Measurements from ENCODE around the gene SUN2. TPM values are rescaled to one million over a fixed set of nuclear protein-coding genes. Genes with fewer than 3 reads are reported as not detected.

Gene SUN2
- total RNA-seq, 1 donor from 2014 or later: 896 TPM

DNA sequence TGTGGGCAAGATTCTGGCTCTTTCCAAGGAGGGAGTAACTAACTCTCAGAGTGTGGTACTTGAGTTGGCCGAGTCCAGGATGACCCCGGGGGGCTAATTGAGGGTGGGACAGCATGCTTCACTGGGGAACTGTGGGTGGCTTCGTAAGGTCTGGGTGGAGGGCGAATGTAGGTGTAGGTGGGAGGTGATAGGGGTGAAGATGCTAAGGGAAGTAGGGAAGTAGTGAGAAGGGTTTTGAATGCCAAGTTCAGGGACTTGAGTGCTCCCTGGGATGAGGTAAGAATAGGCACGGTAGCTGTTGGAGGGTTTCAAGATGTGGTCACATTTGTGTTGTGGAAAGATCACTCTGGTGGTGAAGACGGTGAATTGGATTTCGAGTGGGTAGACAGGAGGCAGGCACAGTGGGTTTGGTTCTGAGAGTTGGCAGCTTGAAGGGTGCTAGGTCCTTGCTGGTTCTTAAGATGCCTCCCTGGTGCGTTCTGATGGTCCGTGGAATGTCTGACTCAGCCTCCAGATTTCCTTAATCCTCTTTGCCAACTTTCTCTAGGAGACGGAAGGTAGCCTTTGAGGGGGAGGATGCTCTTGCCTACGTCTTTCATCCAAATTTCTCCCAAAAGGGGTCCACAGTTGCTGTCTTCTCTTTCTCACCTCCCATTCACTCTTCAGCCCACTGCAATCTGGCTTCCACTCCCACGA is 40.6 kb upstream of the SUN2 start:
- Histone ChIP-seq H3K9me3 (no peaks in the 10 kb centered on the region), H3K27ac (no peak overlapping the region), H3K27me3 (no peaks in the 10 kb centered on the region), H3K36me3 (no peaks in the 10 kb centered on the region), H3K4me1 (peaks cover 0 to 3% of the 10 kb centered on the region in 2 donors), H3K4me3 (no peak overlapping the region)
- intact Hi-C loops (cut with DNase I): no loop called here
- DNase-seq (ENCODE audit: low spot score in 2 of 2): no peak
- TF ChIP-seq, protein P1, sequence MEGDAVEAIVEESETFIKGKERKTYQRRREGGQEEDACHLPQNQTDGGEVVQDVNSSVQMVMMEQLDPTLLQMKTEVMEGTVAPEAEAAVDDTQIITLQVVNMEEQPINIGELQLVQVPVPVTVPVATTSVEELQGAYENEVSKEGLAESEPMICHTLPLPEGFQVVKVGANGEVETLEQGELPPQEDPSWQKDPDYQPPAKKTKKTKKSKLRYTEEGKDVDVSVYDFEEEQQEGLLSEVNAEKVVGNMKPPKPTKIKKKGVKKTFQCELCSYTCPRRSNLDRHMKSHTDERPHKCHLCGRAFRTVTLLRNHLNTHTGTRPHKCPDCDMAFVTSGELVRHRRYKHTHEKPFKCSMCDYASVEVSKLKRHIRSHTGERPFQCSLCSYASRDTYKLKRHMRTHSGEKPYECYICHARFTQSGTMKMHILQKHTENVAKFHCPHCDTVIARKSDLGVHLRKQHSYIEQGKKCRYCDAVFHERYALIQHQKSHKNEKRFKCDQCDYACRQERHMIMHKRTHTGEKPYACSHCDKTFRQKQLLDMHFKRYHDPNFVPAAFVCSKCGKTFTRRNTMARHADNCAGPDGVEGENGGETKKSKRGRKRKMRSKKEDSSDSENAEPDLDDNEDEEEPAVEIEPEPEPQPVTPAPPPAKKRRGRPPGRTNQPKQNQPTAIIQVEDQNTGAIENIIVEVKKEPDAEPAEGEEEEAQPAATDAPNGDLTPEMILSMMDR (IDR thresholded peaks at IDR 0.05): no peak

- TF ChIP-seq, protein P1 (IDR thresholded peaks at IDR 0.05): no peak
- Histone ChIP-seq H3K9me3 (no peaks in the 10 kb centered on the region), H3K27ac (no peak overlapping the region), H3K27me3 (no peaks in the 10 kb centered on the region), H3K4me1 (peaks cover 0 to 3% of the 10 kb centered on the region in 2 donors), H3K36me3 (peaks cover 0 to 2% of the 10 kb centered on the region in 2 donors), H3K4me3 (no peak overlapping the region)
- no peak for DNase-seq (ENCODE audit: low spot score in 2 of 2)
- intact Hi-C loops (cut with DNase I): loop anchor here (2.0 kb wide), 2 partner anchors 39 to 47 kb away; no protein-coding TSS in a partner anchor
Observed at GRCh38 chr22:38795569-38795968, 39.8 kb upstream of the SUN2 start.

DNA sequence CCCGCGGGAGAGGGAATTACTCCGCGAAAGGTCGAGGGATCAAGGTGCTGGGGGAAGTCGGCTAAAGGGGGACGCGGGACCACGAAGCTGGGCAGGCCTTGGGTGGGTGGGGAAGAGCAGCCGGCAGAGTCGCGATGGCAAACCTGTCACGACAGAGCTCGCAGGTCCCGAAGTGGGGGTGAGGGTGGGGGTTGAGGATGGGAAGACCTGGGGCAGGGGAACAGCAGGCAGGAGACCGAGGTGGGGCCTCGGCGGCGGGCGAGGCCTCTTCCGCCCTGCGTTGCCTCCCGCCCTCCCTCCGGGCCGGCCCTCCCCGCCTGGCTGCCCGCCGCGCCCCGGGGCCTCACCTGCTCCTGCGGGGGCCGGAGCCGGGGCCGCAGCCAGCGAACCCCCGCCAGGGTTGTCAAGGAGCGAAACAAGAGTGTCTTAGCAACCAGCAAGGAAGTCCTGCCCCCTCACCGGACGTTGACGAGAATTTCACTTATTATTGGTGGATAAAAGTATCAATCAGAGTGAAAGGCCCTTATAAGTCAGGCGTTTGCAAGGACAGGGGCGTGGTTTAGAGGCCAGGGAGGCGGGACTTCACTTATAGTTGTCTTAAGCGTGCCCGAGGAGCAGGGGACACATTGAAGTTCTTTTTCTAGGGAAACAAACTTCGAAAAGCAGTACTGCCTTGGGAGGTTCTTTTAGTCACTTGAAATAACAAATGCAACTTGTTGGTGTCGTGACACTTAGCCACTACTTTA is 38.1 kb upstream of the SUN2 start, which contains the start of gene DNAL4:
Gene DNAL4 (minus strand): TSS at position 423 of the 746 bp plus-strand sequence. CDS start 11,412 bp downstream, outside the sequence.
- DNase-seq (ENCODE audit: low spot score in 2 of 2): peak; percentile 92 to 98
- peaks cover 0 to 11% of the 10 kb centered on the region in 2 donors for H3K36me3 ChIP-seq
- H3K4me1 ChIP-seq: peaks cover 0 to 7% of the 10 kb centered on the region in 2 donors
- intact Hi-C loops (cut with DNase I): loop anchor here (2.0 to 5.0 kb wide), 3 partner anchors 37 to 68 kb away; no protein-coding TSS in a partner anchor
- H3K9me3 ChIP-seq: no peaks in the 10 kb centered on the region
- peak within 1 kb of the TSS; percentile 51 to 70 for H3K4me3 ChIP-seq
- TF ChIP-seq, protein P1 (IDR thresholded peaks at IDR 0.05): no peak
- peak within 1 kb of the TSS; percentile 75 to 80 for H3K27ac ChIP-seq
- H3K27me3 ChIP-seq: no peaks in the 10 kb centered on the region

DNA sequence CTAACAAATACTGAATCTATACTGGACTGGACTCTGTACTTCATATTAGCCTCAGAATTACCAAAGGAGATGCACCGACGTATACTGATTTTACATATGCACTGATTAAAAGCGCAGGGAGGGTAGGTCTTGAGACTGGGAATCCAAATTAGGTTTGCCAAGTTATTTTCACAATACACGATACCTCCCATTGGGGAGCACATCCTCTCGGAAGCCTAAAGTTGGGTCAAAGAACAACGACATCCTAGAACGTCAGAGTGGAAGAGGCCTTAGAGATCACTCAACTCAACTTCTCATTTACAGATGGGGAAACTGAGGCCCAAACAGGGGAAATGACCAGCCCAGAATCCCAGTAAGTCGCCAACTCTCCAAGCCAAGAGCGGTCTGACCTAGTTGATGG is 37.5 kb upstream of the SUN2 start:
- no peak for DNase-seq (ENCODE audit: low spot score in 2 of 2)
- intact Hi-C loops (cut with DNase I): loop anchor here (5.0 kb wide), 1 partner anchor 69 kb away; no protein-coding TSS in a partner anchor
- no peaks in the 10 kb centered on the region for H3K27me3 ChIP-seq
- H3K27ac ChIP-seq: peak overlapping the region; percentile 75 to 80
- no peaks in the 10 kb centered on the region for H3K9me3 ChIP-seq
- peaks cover 0 to 13% of the 10 kb centered on the region in 2 donors for H3K4me1 ChIP-seq
- TF ChIP-seq, protein P1 (IDR thresholded peaks at IDR 0.05): no peak
- H3K4me3 ChIP-seq: peak overlapping the region; percentile 51 to 70
- H3K36me3 ChIP-seq: peaks cover 0 to 11% of the 10 kb centered on the region in 2 donors

GRCh38 chr22:38792833-38793232 is 37.0 kb upstream of the SUN2 start:
- no peaks in the 10 kb centered on the region for H3K27me3 ChIP-seq
- H3K4me1 ChIP-seq: peaks cover 3 to 17% of the 10 kb centered on the region in 2 donors
- peak overlapping the region; percentile 51 to 70 for H3K4me3 ChIP-seq
- H3K9me3 ChIP-seq: no peaks in the 10 kb centered on the region
- no peak for DNase-seq (ENCODE audit: low spot score in 2 of 2)
- peak overlapping the region; percentile 75 to 80 for H3K27ac ChIP-seq
- TF ChIP-seq, protein P1 (IDR thresholded peaks at IDR 0.05): no peak
- peaks cover 0 to 11% of the 10 kb centered on the region in 2 donors for H3K36me3 ChIP-seq
- intact Hi-C loops (cut with DNase I): loop anchor here (5.0 kb wide), 1 partner anchor 69 kb away; no protein-coding TSS in a partner anchor

Data from ascending aorta (tissue), 2 donors.